ENCODE measurements around the gene SERPINE1.

- TF ChIP-seq CTCF (IDR thresholded peaks at IDR 0.05; ENCODE audit: low read depth, low read length, poor library complexity, severe bottlenecking): no peak
- no peak for TF ChIP-seq EZH2phosphoT487 (IDR thresholded peaks at IDR 0.05; ENCODE audit: borderline replicate concordance, low read length)
Measured at GRCh38 chr7:101167645-101168411, 40.9 kb downstream of the SERPINE1 start.

Measured in DOHH2 (cell line).